Stimulated activated naive CD8-positive, alpha-beta T cell treated with anti-CD3 and anti-CD28 coated beads, Interleukin-15, amount 100 ng/mL, for 72 hours (primary cell): ENCODE data around the gene KAZN.
A peak's percentile ranks its signal among the peaks of the same experiment; 100 is the strongest.

ENCODE experiments used
- ATAC-seq: fragments of 150-1000 bp; cut with Tn5 transposase; 2 replicates; pipeline ENCODE4 v1.10.0; 2021; ENCODE audit warnings: mild to moderate bottlenecking, moderate library complexity
- DNase-seq, 2 donors: peaks; one replicate each; pipeline ENCODE4 v3.0.0; 2021 to 2022
- H3K27ac Mint-ChIP-seq, 2 donors: one replicate each; pipeline ENCODE4 v1.8.0; 2022; ENCODE audit warnings: mild to moderate bottlenecking in 2 of 2, mixed read lengths in 2 of 2, moderate library complexity in 2 of 2
- H3K27me3 Mint-ChIP-seq: one replicate; pipeline ENCODE4 v1.8.0; 2022; ENCODE audit warnings: mixed read lengths
- H3K4me1 Mint-ChIP-seq: one replicate; pipeline ENCODE4 v1.8.0; 2022; ENCODE audit warnings: mild to moderate bottlenecking, mixed read lengths
- H3K4me3 Mint-ChIP-seq, 2 donors: one replicate each; pipeline ENCODE4 v1.8.0; 2022; ENCODE audit warnings: mild to moderate bottlenecking in 2 of 2, mixed read lengths in 2 of 2, moderate library complexity in 1 of 2
- H3K9me3 Mint-ChIP-seq, 2 donors: one replicate each; pipeline ENCODE4 v1.8.0; 2022; ENCODE audit warnings: mixed read lengths in 2 of 2

KAZN gene

DNA sequence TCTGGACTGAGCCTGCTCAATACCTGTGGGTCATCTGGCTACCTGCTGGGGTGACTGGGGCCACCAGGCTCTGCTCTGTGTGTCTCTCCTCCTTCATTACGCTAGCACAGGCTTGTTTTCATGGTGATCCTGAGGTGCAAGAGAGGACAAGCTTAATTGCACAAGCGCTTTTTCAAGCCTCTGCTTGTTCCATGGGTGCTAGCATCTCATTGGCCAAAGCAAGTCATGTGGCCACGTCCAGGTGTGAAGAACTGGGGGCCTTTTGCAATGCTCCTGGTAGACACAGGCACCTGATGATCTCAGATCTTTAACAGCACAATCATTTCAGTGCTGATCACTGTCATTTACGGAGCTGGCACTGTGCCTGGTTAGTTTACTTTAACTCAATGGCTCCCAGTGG, 114.6 kb downstream of the KAZN start:
- ATAC-seq, result no peak
- Mint-ChIP-seq H3K27me3 (no peaks in the 10 kb centered on the region), H3K27ac (no peak overlapping the region), H3K4me1 (no peaks in the 10 kb centered on the region), H3K4me3 (no peak overlapping the region), H3K9me3 (peaks cover 0 to 14% of the 10 kb centered on the region in 2 donors)
- no peak for DNase-seq

DNA sequence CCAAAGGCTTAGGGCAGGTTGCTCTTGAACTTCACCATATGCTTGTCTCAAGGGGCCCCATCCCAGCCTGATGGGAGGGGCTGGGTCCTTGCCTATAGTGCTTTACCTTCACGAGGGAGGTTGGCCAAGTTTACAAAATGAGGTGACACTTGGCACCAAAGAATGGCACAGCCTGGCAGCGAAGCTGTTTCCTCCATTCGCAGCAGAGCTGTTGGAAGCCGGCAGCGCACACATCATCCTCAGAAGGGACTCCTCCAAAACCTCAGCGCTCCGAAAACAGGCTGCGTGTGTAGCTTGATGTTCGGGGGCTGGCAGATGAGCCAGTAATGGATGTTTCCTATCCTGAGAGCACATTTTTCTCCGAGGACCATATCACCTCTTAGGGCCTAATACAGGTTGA, 116.8 kb downstream of the KAZN start:
- H3K27ac Mint-ChIP-seq, result no peak overlapping the region
- DNase-seq, result no peak
- no peaks in the 10 kb centered on the region for H3K4me1 Mint-ChIP-seq
- no peaks in the 10 kb centered on the region for H3K27me3 Mint-ChIP-seq
- ATAC-seq, result no peak
- H3K9me3 Mint-ChIP-seq, result peaks cover 6 to 15% of the 10 kb centered on the region in 2 donors
- H3K4me3 Mint-ChIP-seq, result no peak overlapping the region

DNA sequence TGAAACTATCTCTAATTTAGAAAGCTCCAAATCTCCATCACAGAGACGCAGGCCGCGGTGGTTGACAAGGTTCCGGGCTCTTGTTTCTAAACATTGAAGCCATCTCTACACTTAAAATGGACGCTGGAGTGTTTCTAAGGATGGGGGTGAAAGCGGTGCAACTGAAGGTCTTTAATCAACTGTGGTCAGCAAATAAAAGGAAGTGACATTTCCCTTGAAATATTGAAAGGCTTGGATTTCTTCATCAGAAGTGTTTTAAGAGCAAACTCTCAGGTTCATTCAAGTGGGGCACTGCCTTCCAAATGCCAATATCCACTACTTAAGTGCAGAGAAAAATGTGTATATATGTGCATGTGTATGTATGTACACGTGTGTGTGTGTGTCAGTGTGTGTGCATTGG, 117.3 kb downstream of the KAZN start:
- no peaks in the 10 kb centered on the region for H3K4me1 Mint-ChIP-seq
- DNase-seq, result no peak
- H3K27me3 Mint-ChIP-seq, result no peaks in the 10 kb centered on the region

DNA sequence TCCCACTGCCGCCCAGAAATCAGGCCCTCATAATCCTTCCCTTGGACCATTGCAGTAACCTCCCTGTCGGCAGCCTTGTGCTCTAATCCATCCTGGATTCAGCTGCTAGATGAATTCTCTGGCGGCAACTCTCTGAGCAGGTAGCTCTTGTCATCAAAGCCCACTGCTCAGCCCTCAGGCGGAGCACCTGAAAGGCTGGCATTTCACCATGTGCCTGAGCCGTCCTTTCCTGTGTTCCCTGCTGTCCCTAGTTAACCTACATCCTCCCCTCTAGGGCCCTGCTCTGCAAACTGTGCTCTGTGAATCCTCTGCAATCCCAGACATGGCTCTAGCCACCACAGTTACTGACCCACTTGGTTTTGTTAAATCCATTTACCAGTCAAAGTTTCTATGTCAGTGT, 118.0 kb downstream of the KAZN start:
- peaks cover 9 to 12% of the 10 kb centered on the region in 2 donors for H3K9me3 Mint-ChIP-seq

More for the DNA sequence above, 117.3 kb downstream of the KAZN start:
- ATAC-seq, result no peak
- Mint-ChIP-seq H3K27ac (no peak overlapping the region), H3K9me3 (peaks cover 10 to 11% of the 10 kb centered on the region in 2 donors), H3K4me3 (no peak overlapping the region)

DNA sequence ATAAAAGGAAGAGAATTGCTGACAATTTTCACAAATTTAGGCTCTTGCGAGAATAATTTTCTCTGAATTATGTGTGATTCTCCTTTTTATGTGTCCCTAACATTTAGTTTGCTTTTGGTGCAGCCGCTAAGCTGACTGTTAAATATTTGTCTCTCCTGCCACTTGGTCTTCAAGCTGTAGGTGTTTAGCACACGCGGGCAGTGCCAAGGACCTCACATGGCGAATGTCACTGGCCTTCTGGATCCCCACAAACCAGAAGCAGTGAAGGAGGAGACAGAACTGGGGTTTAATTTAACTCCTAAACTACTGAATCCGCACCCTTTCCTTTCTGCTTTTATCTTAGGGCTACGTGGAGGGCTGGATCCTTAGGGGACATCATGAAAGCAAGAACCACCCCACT, 120.0 kb downstream of the KAZN start:
- ATAC-seq (no peak), DNase-seq (no peak)
- no peaks in the 10 kb centered on the region for H3K27me3 Mint-ChIP-seq
- H3K9me3 Mint-ChIP-seq, result peaks cover 9 to 12% of the 10 kb centered on the region in 2 donors
- no peak overlapping the region for H3K4me3 Mint-ChIP-seq
- H3K27ac Mint-ChIP-seq, result no peak overlapping the region
- H3K4me1 Mint-ChIP-seq, result no peaks in the 10 kb centered on the region

More for the DNA sequence above, 118.0 kb downstream of the KAZN start:
- Mint-ChIP-seq H3K27ac (peak overlapping the region in 1 of 2 donors; percentile 45), H3K4me3 (no peak overlapping the region), H3K4me1 (no peaks in the 10 kb centered on the region), H3K27me3 (no peaks in the 10 kb centered on the region)
- ATAC-seq, result no peak
- no peak for DNase-seq

DNA sequence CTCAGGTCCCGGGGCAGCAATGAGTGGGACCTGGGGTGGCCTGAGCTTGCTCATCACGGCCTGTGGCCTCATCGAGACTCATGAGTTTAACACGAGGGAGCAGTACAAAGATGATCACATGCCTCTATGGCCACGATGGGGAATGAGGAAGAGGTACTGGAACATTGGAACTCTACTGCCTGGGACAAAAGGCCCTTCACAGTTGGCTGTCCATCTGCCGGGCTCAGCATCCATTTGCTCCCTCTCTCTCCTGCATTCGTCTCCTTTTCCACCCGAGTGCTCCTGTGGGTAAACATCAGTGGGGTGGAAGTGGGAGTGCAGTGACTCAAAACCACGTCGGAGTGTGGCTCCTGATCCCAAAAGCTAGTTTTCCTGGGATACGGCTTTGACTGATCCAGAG, 124.9 kb downstream of the KAZN start:
- H3K4me1 Mint-ChIP-seq, result no peaks in the 10 kb centered on the region
- peaks cover 9 to 12% of the 10 kb centered on the region in 2 donors for H3K9me3 Mint-ChIP-seq
- ATAC-seq (no peak), DNase-seq (no peak)
- H3K27ac Mint-ChIP-seq, result no peak overlapping the region
- H3K27me3 Mint-ChIP-seq, result no peaks in the 10 kb centered on the region
- no peak overlapping the region for H3K4me3 Mint-ChIP-seq

DNA sequence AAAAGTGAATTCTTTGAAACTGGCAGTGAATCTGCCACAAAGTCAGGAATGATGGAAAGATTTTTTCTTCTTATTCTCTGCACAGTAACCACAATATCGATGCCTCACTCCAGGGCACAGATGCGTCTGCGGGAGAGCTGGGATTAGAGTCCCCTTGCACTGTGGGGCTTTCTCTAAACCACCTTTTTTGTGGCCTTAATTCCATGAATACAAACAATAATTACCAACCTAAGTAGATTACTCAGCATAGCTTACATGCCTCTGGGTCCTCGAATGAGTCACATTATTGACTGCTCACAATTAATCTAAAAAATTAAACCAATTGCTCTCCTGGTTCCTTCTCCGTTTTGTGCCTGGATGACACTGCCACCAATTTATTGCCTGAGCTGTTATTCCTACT, 125.8 kb downstream of the KAZN start:
- ATAC-seq (no peak), DNase-seq (no peak)
- Mint-ChIP-seq H3K27me3 (no peaks in the 10 kb centered on the region), H3K4me3 (no peak overlapping the region), H3K27ac (no peak overlapping the region), H3K9me3 (peaks cover 5 to 10% of the 10 kb centered on the region in 2 donors), H3K4me1 (no peaks in the 10 kb centered on the region)

DNA sequence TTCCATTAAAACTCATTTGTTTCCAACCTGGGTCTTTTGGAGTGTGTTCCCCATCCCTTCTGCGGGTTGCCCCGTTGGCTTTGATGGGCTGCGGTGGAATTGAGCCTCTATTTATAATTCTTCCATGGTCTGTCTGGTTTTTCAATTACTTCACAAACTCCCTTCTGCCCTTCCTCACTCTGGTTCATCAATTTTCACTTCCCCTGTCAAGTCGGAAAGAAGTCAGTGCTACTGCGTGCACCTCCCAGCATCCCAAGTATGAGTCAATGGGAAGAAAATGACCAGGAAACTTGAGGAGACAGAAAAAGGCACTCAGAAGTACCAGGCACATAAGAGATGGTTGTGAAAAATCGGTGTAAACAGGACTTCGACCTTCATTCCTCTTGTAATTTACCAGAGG, 126.2 kb downstream of the KAZN start:
- no peak for ATAC-seq
- no peaks in the 10 kb centered on the region for H3K4me1 Mint-ChIP-seq
- H3K27ac Mint-ChIP-seq, result peak overlapping the region in 1 of 2 donors; percentile 48
- DNase-seq, result no peak
- H3K9me3 Mint-ChIP-seq, result peaks cover under 1 to 7% of the 10 kb centered on the region in 2 donors
- no peaks in the 10 kb centered on the region for H3K27me3 Mint-ChIP-seq
- H3K4me3 Mint-ChIP-seq, result no peak overlapping the region

DNA sequence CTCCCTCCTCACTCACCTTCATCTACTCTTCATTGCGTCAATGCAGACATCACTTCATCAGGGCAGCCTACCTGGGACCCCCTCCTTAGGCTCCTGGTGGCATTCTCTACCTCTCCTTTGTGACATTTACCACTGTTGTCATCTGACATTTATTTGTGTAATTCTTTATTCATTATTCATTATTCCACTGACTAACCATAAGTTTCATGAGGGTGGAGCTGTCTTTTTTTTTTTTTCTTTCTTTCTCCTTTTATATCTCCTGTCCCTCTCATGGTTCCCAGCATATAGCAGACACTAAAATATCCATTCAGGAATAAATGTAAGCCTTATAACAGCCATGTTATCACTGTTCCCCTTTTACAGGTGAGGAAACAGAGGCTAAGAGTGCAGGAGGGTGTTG, 126.8 kb downstream of the KAZN start:
- peaks cover 0 to 7% of the 10 kb centered on the region in 2 donors for H3K9me3 Mint-ChIP-seq

DNA sequence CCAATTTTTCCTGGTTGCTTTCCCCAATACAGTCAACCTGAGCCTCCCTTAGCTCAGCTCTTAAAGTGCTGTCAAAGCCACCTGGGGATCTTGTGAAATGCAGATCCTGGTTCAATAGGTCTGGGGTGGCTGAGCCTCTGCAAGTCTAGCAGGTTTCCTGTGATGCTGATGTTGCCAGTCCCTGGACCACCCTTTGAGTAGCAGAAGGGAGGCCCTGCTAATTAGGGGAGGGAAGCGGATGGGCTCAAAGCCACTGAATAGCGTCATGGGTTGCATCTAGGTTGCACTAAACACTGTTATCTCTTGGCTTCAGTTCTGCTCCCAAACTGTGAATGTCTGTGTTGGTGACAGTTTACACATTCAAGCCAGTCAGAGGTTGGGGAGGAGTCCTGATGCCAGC, 127.2 kb downstream of the KAZN start:
- no peaks in the 10 kb centered on the region for H3K4me1 Mint-ChIP-seq
- no peak overlapping the region for H3K4me3 Mint-ChIP-seq
- DNase-seq, result no peak
- no peaks in the 10 kb centered on the region for H3K27me3 Mint-ChIP-seq
- H3K9me3 Mint-ChIP-seq, result peaks cover 0 to 2% of the 10 kb centered on the region in 2 donors
- H3K27ac Mint-ChIP-seq, result peak overlapping the region in 1 of 2 donors; percentile 63
- no peak for ATAC-seq

More for the DNA sequence above, 126.8 kb downstream of the KAZN start:
- DNase-seq (no peak), ATAC-seq (no peak)
- no peak overlapping the region for H3K27ac Mint-ChIP-seq
- H3K4me3 Mint-ChIP-seq, result no peak overlapping the region
- no peaks in the 10 kb centered on the region for H3K4me1 Mint-ChIP-seq
- H3K27me3 Mint-ChIP-seq, result no peaks in the 10 kb centered on the region

DNA sequence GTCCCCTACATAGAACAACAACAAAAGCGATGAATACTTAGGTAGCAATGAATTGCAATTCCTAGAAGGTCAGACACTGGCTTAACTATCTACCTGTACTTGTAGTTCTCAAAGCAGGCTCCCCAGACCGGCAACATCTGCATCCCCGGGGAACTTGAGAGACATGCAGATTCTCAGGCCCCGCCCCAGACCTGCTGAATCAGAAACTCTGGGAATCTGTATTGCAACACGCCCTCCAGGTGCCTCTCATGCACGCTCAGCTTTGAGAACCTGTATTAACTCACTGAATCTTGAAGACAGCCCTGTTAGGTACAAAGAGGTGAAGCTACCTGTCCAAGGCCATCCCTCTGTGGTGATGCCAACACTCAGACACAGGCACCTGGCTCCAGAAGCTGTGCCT, 128.1 kb downstream of the KAZN start:
- Mint-ChIP-seq H3K9me3 (no peaks in the 10 kb centered on the region), H3K4me1 (no peaks in the 10 kb centered on the region), H3K4me3 (no peak overlapping the region), H3K27ac (no peak overlapping the region), H3K27me3 (no peaks in the 10 kb centered on the region)
- no peak for DNase-seq
- no peak for ATAC-seq

DNA sequence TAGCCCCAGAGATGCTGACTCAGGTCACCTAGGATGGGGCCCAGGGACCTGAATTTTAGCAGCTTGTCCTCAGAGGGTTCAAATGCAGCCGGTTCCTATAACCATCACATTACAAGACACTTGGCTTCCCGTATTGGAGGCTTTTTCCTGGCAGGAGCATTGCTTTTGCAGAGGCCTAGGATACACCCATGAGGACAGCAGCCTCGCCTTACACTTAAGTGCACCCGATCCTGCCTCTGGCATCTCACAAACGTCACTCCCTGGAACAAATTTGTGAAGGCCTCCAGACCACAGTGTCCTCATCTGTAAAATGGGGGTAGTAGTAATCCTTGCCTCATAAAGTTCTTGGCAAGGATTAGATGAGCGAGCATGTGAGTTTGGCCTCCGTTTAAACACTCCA, 130.0 kb downstream of the KAZN start:
- no peak overlapping the region for H3K27ac Mint-ChIP-seq
- H3K4me1 Mint-ChIP-seq, result no peaks in the 10 kb centered on the region
- no peaks in the 10 kb centered on the region for H3K9me3 Mint-ChIP-seq
- no peak for DNase-seq
- H3K27me3 Mint-ChIP-seq, result peaks cover 4% of the 10 kb centered on the region
- no peak for ATAC-seq
- H3K4me3 Mint-ChIP-seq, result no peak overlapping the region

DNA sequence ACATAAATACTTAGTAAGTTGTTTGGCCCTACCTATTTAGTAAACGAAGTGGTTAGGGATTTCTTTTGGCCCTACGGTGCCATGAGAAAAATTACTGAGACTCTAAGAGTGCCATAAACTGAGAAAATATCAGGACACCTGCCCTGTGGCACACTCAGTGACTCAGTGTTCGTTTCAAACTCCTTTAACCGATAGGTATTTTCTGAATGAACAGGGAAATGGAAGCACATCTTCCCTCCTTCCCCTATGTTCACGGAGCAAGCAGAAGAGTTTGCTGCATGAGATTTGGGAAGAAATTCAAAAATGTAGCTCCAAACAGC, 134.2 kb downstream of the KAZN start:
- Mint-ChIP-seq H3K4me3 (no peak overlapping the region), H3K4me1 (no peaks in the 10 kb centered on the region), H3K9me3 (no peaks in the 10 kb centered on the region), H3K27me3 (peaks cover 34% of the 10 kb centered on the region), H3K27ac (no peak overlapping the region)
- ATAC-seq (no peak), DNase-seq (no peak)

DNA sequence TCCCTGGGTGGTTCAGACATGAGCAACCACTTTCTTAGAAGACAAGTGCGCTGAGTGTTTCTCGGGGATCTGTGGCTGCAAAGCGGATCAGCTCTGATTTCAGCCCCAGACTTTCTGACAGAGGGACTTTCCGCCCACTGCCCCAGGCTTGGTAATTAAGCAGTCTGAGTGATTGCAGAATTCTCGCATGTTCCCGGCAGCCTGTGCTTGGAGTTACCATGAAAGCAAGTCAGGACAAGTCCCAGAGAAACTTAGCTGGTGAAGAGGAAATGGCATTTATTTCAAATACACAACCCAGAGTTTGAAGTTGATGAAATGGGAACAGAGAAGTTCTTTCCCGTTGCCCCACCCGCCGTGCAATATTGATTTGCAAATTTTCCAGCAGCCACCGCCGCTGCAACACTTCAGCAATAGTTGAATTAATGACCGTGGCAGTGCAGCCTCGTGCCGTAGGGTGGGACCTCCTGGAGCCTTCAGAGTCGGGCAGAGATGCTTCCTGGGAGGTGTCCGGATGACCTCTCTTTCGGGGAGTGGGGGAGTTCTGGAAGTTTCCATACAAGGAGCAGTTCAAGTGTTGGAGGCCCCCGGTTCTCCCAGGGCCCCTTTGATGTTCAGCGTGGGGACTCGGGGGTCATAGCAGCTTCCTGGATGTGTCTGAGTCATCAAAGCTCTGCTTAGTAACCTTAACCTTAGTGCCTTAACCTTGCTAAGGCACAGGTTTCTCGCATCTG, 134.7 kb downstream of the KAZN start:
- Mint-ChIP-seq H3K4me3 (no peak overlapping the region), H3K27ac (peak overlapping the region in 1 of 2 donors; percentile 49), H3K4me1 (no peaks in the 10 kb centered on the region), H3K27me3 (peaks cover 34% of the 10 kb centered on the region), H3K9me3 (no peaks in the 10 kb centered on the region)
- ATAC-seq (no peak), DNase-seq (no peak)

DNA sequence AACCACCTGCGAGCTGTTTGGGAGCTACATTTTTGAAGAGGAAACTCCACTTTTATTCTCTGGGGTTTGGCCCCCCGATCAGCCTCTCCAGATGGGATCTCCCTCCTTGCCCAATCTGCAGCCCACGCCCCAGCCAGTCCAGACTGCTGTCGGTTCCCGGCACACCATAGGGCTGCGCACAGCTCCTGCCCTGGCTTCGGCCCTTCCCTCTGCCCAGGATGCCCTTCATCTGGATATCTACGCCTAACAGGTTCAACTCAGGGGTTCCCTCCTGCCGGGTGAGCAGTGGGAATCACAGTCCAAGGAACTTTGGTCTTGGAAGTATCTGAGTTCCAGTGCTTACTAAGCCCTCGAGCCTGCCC, 135.3 kb downstream of the KAZN start:
- ATAC-seq, result no peak
- H3K9me3 Mint-ChIP-seq, result no peaks in the 10 kb centered on the region
- peaks cover 34% of the 10 kb centered on the region for H3K27me3 Mint-ChIP-seq
- H3K27ac Mint-ChIP-seq, result peak overlapping the region in 1 of 2 donors; percentile 72
- DNase-seq, result no peak
- no peak overlapping the region for H3K4me3 Mint-ChIP-seq
- H3K4me1 Mint-ChIP-seq, result no peaks in the 10 kb centered on the region

DNA sequence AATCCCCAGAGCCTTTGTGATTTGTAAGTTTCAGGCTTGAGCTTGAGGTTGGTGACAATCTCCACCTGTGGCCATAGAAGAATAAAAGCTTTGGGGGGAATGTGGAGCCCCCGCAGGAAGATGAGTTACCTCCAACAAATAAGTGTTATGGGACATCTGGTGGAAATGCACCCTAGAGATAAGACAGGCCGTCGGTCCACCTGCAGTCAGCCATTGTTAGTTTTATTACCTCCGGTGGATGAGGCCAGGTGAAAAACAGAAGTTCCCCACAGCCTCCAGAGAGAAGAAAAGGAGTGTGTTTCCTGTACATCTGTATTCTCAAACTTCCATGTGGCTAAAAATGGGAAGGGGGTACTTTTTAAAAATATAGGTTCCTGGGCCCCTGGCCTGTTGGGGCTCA, 137.4 kb downstream of the KAZN start:
- Mint-ChIP-seq H3K27me3 (peaks cover 49% of the 10 kb centered on the region), H3K9me3 (no peaks in the 10 kb centered on the region), H3K27ac (no peak overlapping the region), H3K4me1 (no peaks in the 10 kb centered on the region), H3K4me3 (no peak overlapping the region)
- DNase-seq (no peak), ATAC-seq (no peak)

DNA sequence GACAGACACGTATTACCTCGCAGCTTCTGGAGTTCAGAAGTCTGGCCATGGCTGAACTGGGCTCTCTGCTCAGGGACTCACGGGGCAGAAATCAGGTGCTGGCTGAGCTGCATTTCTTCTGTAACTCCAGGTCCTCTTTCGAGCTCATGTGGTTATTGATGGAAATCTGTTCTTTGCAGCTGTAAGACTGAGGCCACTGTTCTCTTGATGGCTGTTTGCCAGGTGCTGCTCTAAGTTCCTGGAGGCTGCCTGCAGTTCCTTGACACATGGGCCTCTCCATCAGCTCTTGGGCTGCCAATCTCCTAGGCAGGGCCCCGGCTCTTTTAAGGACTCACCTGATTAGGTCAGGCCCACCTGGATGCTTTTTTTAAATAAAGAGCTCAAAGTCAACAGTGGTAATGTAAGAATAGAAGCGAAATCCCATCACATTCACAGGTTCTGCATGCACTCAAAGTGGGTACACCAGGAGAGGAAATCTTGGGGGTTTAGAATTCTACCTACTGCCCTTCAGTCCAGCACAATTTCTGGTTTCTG, 139.1 kb downstream of the KAZN start:
- Mint-ChIP-seq H3K9me3 (no peaks in the 10 kb centered on the region), H3K4me1 (no peaks in the 10 kb centered on the region), H3K27ac (no peak overlapping the region), H3K4me3 (no peak overlapping the region), H3K27me3 (peaks cover 62% of the 10 kb centered on the region)
- no peak for ATAC-seq
- no peak for DNase-seq
